Testis (tissue), 2 donors: ENCODE results near the gene AQP6.

Experiments
- POLR2A ChIP-seq: fragments of 450-650 bp; IDR thresholded peaks from one replicate; pipeline ENCODE4 v1.6.1; 2017; ENCODE audit warnings: antibody characterized with exemption, mild to moderate bottlenecking, moderate library complexity
- TF ChIP-seq, protein P1 (sequence below), 3 experiments: fragments of 450-650 bp in 2 of 3; fragments of 200-600 bp in 1 of 3; sonication (generic) in 1 of 3; IDR thresholded peaks; one replicate each; pipeline ENCODE4 v1.5.1; 2016 to 2019; ENCODE audit warnings: antibody characterized with exemption in 3 of 3, mild to moderate bottlenecking in 2 of 3, moderate library complexity in 1 of 3

GRCh38 chr12:50004696-50005095 lies 31.9 kb downstream of the AQP6 start:
- TF ChIP-seq POLR2A, result no peak
- TF ChIP-seq, protein P1, sequence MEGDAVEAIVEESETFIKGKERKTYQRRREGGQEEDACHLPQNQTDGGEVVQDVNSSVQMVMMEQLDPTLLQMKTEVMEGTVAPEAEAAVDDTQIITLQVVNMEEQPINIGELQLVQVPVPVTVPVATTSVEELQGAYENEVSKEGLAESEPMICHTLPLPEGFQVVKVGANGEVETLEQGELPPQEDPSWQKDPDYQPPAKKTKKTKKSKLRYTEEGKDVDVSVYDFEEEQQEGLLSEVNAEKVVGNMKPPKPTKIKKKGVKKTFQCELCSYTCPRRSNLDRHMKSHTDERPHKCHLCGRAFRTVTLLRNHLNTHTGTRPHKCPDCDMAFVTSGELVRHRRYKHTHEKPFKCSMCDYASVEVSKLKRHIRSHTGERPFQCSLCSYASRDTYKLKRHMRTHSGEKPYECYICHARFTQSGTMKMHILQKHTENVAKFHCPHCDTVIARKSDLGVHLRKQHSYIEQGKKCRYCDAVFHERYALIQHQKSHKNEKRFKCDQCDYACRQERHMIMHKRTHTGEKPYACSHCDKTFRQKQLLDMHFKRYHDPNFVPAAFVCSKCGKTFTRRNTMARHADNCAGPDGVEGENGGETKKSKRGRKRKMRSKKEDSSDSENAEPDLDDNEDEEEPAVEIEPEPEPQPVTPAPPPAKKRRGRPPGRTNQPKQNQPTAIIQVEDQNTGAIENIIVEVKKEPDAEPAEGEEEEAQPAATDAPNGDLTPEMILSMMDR (IDR thresholded peaks at IDR 0.05), result no peak
